Sigmoid colon (tissue), 7 donors: Measurements from ENCODE around the gene PRKN. TPM values are rescaled to one million over a fixed set of nuclear protein-coding genes. Genes with fewer than 3 reads are reported as not detected.

Experiments used
- DNase-seq: peaks from one replicate; pipeline ENCODE4 v3.0.0-alpha.2; 2019
- H3K27ac ChIP-seq, 4 donors: fragments of 200-600 bp; sonication (generic); one replicate each; pipeline ENCODE4 v1.5.1; 2016 to 2019; ENCODE audit warnings: mild to moderate bottlenecking in 1 of 4
- H3K27me3 ChIP-seq, 3 donors: fragments of 200-600 bp; sonication (generic); one replicate each; pipeline ENCODE4 v1.5.1; 2019; ENCODE audit warnings: mild to moderate bottlenecking in 1 of 3
- H3K36me3 ChIP-seq, 4 donors: fragments of 200-600 bp; sonication (generic); one replicate each; pipeline ENCODE4 v1.5.1; 2016 to 2019
- H3K4me1 ChIP-seq, 4 donors: fragments of 200-600 bp; sonication (generic); one replicate each; pipeline ENCODE4 v1.5.1; 2017 to 2019
- H3K4me3 ChIP-seq, 4 donors: fragments of 200-600 bp; sonication (generic); one replicate each; pipeline ENCODE4 v1.5.1; 2017 to 2019; ENCODE audit warnings: mild to moderate bottlenecking in 2 of 4, moderate library complexity in 1 of 4
- H3K9me3 ChIP-seq, 4 donors: fragments of 200-600 bp in 3 of 4; sonication (generic) in 3 of 4; one replicate each; pipeline versions ENCODE4 v1.5.1 to v1.6.1; 2013 to 2019
- CTCF ChIP-seq, 4 experiments: fragments of 450-650 bp in 3 of 4; fragments of 200-600 bp in 1 of 4; IDR thresholded peaks; one replicate each; pipeline ENCODE4 v1.5.1; 2016 to 2019; ENCODE audit warnings: antibody characterized with exemption in 4 of 4, mild to moderate bottlenecking in 3 of 4, moderate library complexity in 2 of 4
- EP300 ChIP-seq, 4 donors: sonication (generic); formaldehyde crosslinking; IDR thresholded peaks; one replicate each; pipeline ENCODE4 v1.6.1; 2017; ENCODE audit warnings: antibody characterized with exemption in 4 of 4
- POLR2A ChIP-seq, 2 donors: fragments of 450-650 bp; IDR thresholded peaks; one replicate each; pipeline ENCODE4 v1.6.1; 2016; ENCODE audit warnings: antibody characterized with exemption in 2 of 2, mild to moderate bottlenecking in 2 of 2, moderate library complexity in 2 of 2
- POLR2AphosphoS5 ChIP-seq, 4 donors: sonication (generic); formaldehyde crosslinking; IDR thresholded peaks; one replicate each; pipeline ENCODE4 v1.6.1; 2017; ENCODE audit warnings: antibody characterized with exemption in 4 of 4
- WGBS, 2 donors: extraction: QIAGEN DNeasy Blood & Tissue Kit; methylation state at CpG; one replicate each; pipeline ENCODE4 v1.1.7; 2013; 5-methylcytosine and 5-hydroxymethylcytosine counted together
- intact Hi-C: fragments of 100-400 bp; cut with DNase I; formaldehyde crosslinking; loops from one replicate; pipeline ENCODE4 v1.15.1; 2023
- polyA plus RNA-seq, 3 donors: library from polyadenylated mRNA; stranded (reverse); fragments of 200-250 nt; gene quantifications; one replicate each; pipeline ENCODE4 v1.2.3, GENCODE V29; 2013
- total RNA-seq, 4 donors: library from RNA; depleted of rRNA; stranded (reverse); fragments of >200 nt; gene quantifications; one replicate each; pipeline ENCODE4 v1.1.0, GENCODE V29; 2016
- donor health status: healthy with polysubstance abuse.
- donor health status: Bipolar disorder and iron deficiency.
- donor health status: healthy.

PRKN gene
- total and polyA plus RNA-seq, 7 donors: 0.38 to 173 (median 9.7) TPM

- no peaks in the 10 kb centered on the region for H3K36me3 ChIP-seq
- H3K4me1 ChIP-seq: no peaks in the 10 kb centered on the region
- TF ChIP-seq POLR2AphosphoS5 (IDR thresholded peaks at IDR 0.05) (no peak), CTCF (IDR thresholded peaks at IDR 0.05) (no peak), POLR2A (IDR thresholded peaks at IDR 0.05) (no peak), EP300 (IDR thresholded peaks at IDR 0.05) (no peak)
- WGBS, 2 donors: 84 to 90% methylated on average over 4 of the region's 4 CpGs
- H3K27ac ChIP-seq: no peak overlapping the region
- intact Hi-C loops: no loop called here
- DNase-seq: no peak
- H3K27me3 ChIP-seq: no peaks in the 10 kb centered on the region
- no peak overlapping the region for H3K4me3 ChIP-seq
- no peaks in the 10 kb centered on the region for H3K9me3 ChIP-seq
These were observed 401.7 kb downstream of the PRKN start for GRCh38 chr6:162325826-162326225.

GRCh38 chr6:162325051-162325450, 402.5 kb downstream of the PRKN start:
- TF ChIP-seq POLR2A (IDR thresholded peaks at IDR 0.05) (no peak), EP300 (IDR thresholded peaks at IDR 0.05) (no peak), CTCF (IDR thresholded peaks at IDR 0.05) (no peak), POLR2AphosphoS5 (IDR thresholded peaks at IDR 0.05) (no peak)
- WGBS, 2 donors: 74 to 84% methylated on average over 4 of the region's 4 CpGs
- no peak overlapping the region for H3K4me3 ChIP-seq
- intact Hi-C loops: no loop called here
- H3K27ac ChIP-seq: no peak overlapping the region
- no peaks in the 10 kb centered on the region for H3K36me3 ChIP-seq
- no peak for DNase-seq
- no peaks in the 10 kb centered on the region for H3K9me3 ChIP-seq
- H3K27me3 ChIP-seq: no peaks in the 10 kb centered on the region
- no peaks in the 10 kb centered on the region for H3K4me1 ChIP-seq

GRCh38 chr6:162315291-162315690, 412.3 kb downstream of the PRKN start:
- H3K27ac ChIP-seq: no peak overlapping the region
- H3K27me3 ChIP-seq: no peaks in the 10 kb centered on the region
- peaks cover 0 to 6% (median 2%) of the 10 kb centered on the region in 4 donors for H3K4me1 ChIP-seq
- TF ChIP-seq POLR2A (IDR thresholded peaks at IDR 0.05) (no peak), CTCF (IDR thresholded peaks at IDR 0.05) (no peak), EP300 (IDR thresholded peaks at IDR 0.05) (no peak), POLR2AphosphoS5 (IDR thresholded peaks at IDR 0.05) (no peak)
- intact Hi-C loops: no loop called here
- DNase-seq: no peak
- WGBS, 2 donors: 82 to 87% methylated on average over 3 of the region's 3 CpGs
- no peaks in the 10 kb centered on the region for H3K9me3 ChIP-seq
- H3K4me3 ChIP-seq: no peak overlapping the region
- no peaks in the 10 kb centered on the region for H3K36me3 ChIP-seq

- 85 to 87% methylated on average over 4 of the region's 4 CpGs for WGBS, 2 donors
These were observed 413.5 kb downstream of the PRKN start for GRCh38 chr6:162313922-162314660.

More at GRCh38 chr6:162313922-162314660, 413.5 kb downstream of the PRKN start:
- intact Hi-C loops: no loop called here
- no peak for DNase-seq
- H3K36me3 ChIP-seq: no peaks in the 10 kb centered on the region
- H3K27me3 ChIP-seq: no peaks in the 10 kb centered on the region
- H3K27ac ChIP-seq: no peak overlapping the region
- H3K9me3 ChIP-seq: no peaks in the 10 kb centered on the region
- peaks cover 0 to 6% (median 2%) of the 10 kb centered on the region in 4 donors for H3K4me1 ChIP-seq
- TF ChIP-seq CTCF (IDR thresholded peaks at IDR 0.05): no peak
- TF ChIP-seq EP300 (IDR thresholded peaks at IDR 0.05): no peak
- TF ChIP-seq POLR2A (IDR thresholded peaks at IDR 0.05): no peak
- no peak for TF ChIP-seq POLR2AphosphoS5 (IDR thresholded peaks at IDR 0.05)
- H3K4me3 ChIP-seq: no peak overlapping the region
